ENCODE measurements around the gene PTPN12. TPM values are rescaled to one million over a fixed set of nuclear protein-coding genes. Genes with fewer than 3 reads are reported as not detected.
"Not testable (repeated sequence)": the region's sequence is repeated elsewhere in the genome, so short reads cannot be mapped to it uniquely, and the experiment has no call there.

PTPN12 gene
- total and polyA plus RNA-seq, 3 experiments from 2014 or later: 4.8 to 12.5 (median 11.3) TPM

GRCh38 chr7:77540993-77541392 lies 3.9 kb downstream of the PTPN12 start:
- peak overlapping the region in 1 of 7 donors; percentile 51 for H3K4me3 Mint-ChIP-seq
- CTCF ChIA-PET; H3K9me3 ChIP-seq (ENCODE audit: low read length); H3K9me3 Mint-ChIP-seq; H3K27ac Mint-ChIP-seq; POLR2A ChIA-PET; H3K27me3 ChIP-seq (ENCODE audit: insufficient read depth, low read length, poor library complexity, severe bottlenecking); H3K27me3 Mint-ChIP-seq; H3K36me3 ChIP-seq (ENCODE audit: insufficient read depth, low read length); H3K27ac ChIP-seq (ENCODE audit: low read depth, low read length); H3K36me3 Mint-ChIP-seq; H3K4me1 ChIP-seq (ENCODE audit: insufficient read depth, low read length); DNase-seq; H3K4me3 ChIP-seq (ENCODE audit: low read length): not testable (repeated sequence)
- peaks cover 36 to 59% (median 52%) of the 10 kb centered on the region in 3 donors for H3K4me1 Mint-ChIP-seq

GRCh38 chr7:77542409-77542808 lies 5.3 kb downstream of the PTPN12 start:
- Histone ChIP-seq H3K9me3 (ENCODE audit: low read length) (no peaks in the 10 kb centered on the region), H3K27ac (ENCODE audit: low read depth, low read length) (no peak overlapping the region), H3K27me3 (ENCODE audit: insufficient read depth, low read length, poor library complexity, severe bottlenecking) (no peaks in the 10 kb centered on the region), H3K4me3 (ENCODE audit: low read length) (no peak overlapping the region), H3K36me3 (ENCODE audit: insufficient read depth, low read length) (no peaks in the 10 kb centered on the region), H3K4me1 (ENCODE audit: insufficient read depth, low read length) (peaks cover 8% of the 10 kb centered on the region)
- Mint-ChIP-seq H3K9me3 (no peaks in the 10 kb centered on the region), H3K27me3 (no peaks in the 10 kb centered on the region), H3K36me3 (peaks cover 0 to 4% (median 0%) of the 10 kb centered on the region in 3 donors), H3K27ac (peak overlapping the region in 5 of 8 donors; percentile 1 to 46 (median 3)), H3K4me3 (no peak overlapping the region), H3K4me1 (peaks cover 40 to 58% (median 57%) of the 10 kb centered on the region in 3 donors)
- no peak for DNase-seq
- POLR2A ChIA-PET: no interaction called here
- CTCF ChIA-PET: interaction anchor here (1.0 to 1.8 kb wide), 3 partner anchors 14 to 153 kb away, joined by 3 to 5 read pairs (median 3); partner anchors contain the start of gene RSBN1L

- no peak for DNase-seq
- POLR2A ChIA-PET: no interaction called here
- CTCF ChIA-PET: interaction anchor here (1.0 to 1.8 kb wide), 2 partner anchors 13 to 30 kb away, joined by 3 to 5 read pairs; no protein-coding TSS in a partner anchor
Observed at GRCh38 chr7:77542895-77543294, 5.8 kb downstream of the PTPN12 start.

DNA sequence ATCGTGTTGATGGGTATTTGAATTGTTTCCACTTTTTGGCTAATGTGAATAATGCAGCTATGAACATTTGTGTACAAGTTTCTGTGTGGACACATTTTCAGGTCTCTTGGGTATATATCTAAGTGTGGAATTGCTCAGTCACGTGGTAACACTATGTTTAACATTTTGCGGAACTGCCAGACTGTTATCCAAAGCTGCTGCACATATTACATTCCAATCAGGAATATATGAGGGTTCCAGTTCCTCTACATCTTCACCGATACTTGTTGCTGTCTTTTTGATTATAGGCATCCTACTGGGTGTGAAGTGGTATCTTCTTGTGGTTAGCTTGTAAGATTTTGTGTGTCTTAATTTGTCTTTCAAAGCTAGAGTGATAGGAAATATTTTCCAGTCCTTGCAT lies 6.8 kb downstream of the PTPN12 start:
- peaks cover 46 to 63% (median 58%) of the 10 kb centered on the region in 3 donors for H3K4me1 Mint-ChIP-seq
- ChIA-PET POLR2A (no interaction called here), CTCF (interaction anchor here (1.8 kb wide), 1 partner anchor 12 kb away, joined by 5 read pairs; no protein-coding TSS in a partner anchor)

More at GRCh38 chr7:77542895-77543294, 5.8 kb downstream of the PTPN12 start:
- Histone ChIP-seq H3K36me3 (ENCODE audit: insufficient read depth, low read length) (no peaks in the 10 kb centered on the region), H3K27ac (ENCODE audit: low read depth, low read length) (no peak overlapping the region), H3K4me3 (ENCODE audit: low read length) (no peak overlapping the region), H3K27me3 (ENCODE audit: insufficient read depth, low read length, poor library complexity, severe bottlenecking) (no peaks in the 10 kb centered on the region), H3K9me3 (ENCODE audit: low read length) (no peaks in the 10 kb centered on the region), H3K4me1 (ENCODE audit: insufficient read depth, low read length) (peaks cover 10% of the 10 kb centered on the region)
- H3K4me1 Mint-ChIP-seq: peaks cover 45 to 63% (median 62%) of the 10 kb centered on the region in 3 donors
- H3K4me3 Mint-ChIP-seq: no peak overlapping the region
- peaks cover 0 to 3% (median 0%) of the 10 kb centered on the region in 3 donors for H3K36me3 Mint-ChIP-seq
- peak overlapping the region in 4 of 8 donors; percentile 1 to 58 (median 20) for H3K27ac Mint-ChIP-seq
- H3K27me3 Mint-ChIP-seq: no peaks in the 10 kb centered on the region
- H3K9me3 Mint-ChIP-seq: no peaks in the 10 kb centered on the region

GRCh38 chr7:77544518-77544917 lies 7.4 kb downstream of the PTPN12 start:
- peaks cover 21% of the 10 kb centered on the region for H3K4me1 ChIP-seq (ENCODE audit: insufficient read depth, low read length)
- no peaks in the 10 kb centered on the region for H3K9me3 ChIP-seq (ENCODE audit: low read length)
- no peak overlapping the region for H3K4me3 ChIP-seq (ENCODE audit: low read length)
- no peak for DNase-seq
- Mint-ChIP-seq H3K9me3 (no peaks in the 10 kb centered on the region), H3K4me3 (no peak overlapping the region), H3K4me1 (peaks cover 47 to 62% (median 52%) of the 10 kb centered on the region in 3 donors), H3K36me3 (no peaks in the 10 kb centered on the region), H3K27me3 (no peaks in the 10 kb centered on the region), H3K27ac (no peak overlapping the region)
- POLR2A ChIA-PET: no interaction called here
- H3K27me3 ChIP-seq (ENCODE audit: insufficient read depth, low read length, poor library complexity, severe bottlenecking): no peaks in the 10 kb centered on the region
- CTCF ChIA-PET: no interaction called here
- no peak overlapping the region for H3K27ac ChIP-seq (ENCODE audit: low read depth, low read length)
- H3K36me3 ChIP-seq (ENCODE audit: insufficient read depth, low read length): no peaks in the 10 kb centered on the region

More for the DNA sequence above, 6.8 kb downstream of the PTPN12 start:
- Mint-ChIP-seq H3K27ac (no peak overlapping the region), H3K9me3 (no peaks in the 10 kb centered on the region), H3K36me3 (no peaks in the 10 kb centered on the region), H3K4me3 (no peak overlapping the region), H3K27me3 (no peaks in the 10 kb centered on the region)
- H3K27me3 ChIP-seq (ENCODE audit: insufficient read depth, low read length, poor library complexity, severe bottlenecking): no peaks in the 10 kb centered on the region
- H3K27ac ChIP-seq (ENCODE audit: low read depth, low read length): no peak overlapping the region
- H3K4me1 ChIP-seq (ENCODE audit: insufficient read depth, low read length): peaks cover 20% of the 10 kb centered on the region
- no peak overlapping the region for H3K4me3 ChIP-seq (ENCODE audit: low read length)
- H3K36me3 ChIP-seq (ENCODE audit: insufficient read depth, low read length): no peaks in the 10 kb centered on the region
- DNase-seq: no peak
- H3K9me3 ChIP-seq (ENCODE audit: low read length): no peaks in the 10 kb centered on the region

GRCh38 chr7:77548206-77548605 lies 11.1 kb downstream of the PTPN12 start:
- CTCF ChIA-PET: interaction anchor here (1.5 kb wide), 1 partner anchor 9 kb away, joined by 4 read pairs; no protein-coding TSS in a partner anchor

GRCh38 chr7:77549106-77549870 lies 12.2 kb downstream of the PTPN12 start:
- Histone ChIP-seq H3K9me3 (ENCODE audit: low read length) (no peaks in the 10 kb centered on the region), H3K27me3 (ENCODE audit: insufficient read depth, low read length, poor library complexity, severe bottlenecking) (no peaks in the 10 kb centered on the region), H3K4me3 (ENCODE audit: low read length) (no peak overlapping the region), H3K27ac (ENCODE audit: low read depth, low read length) (no peak overlapping the region), H3K4me1 (ENCODE audit: insufficient read depth, low read length) (peaks cover 13% of the 10 kb centered on the region), H3K36me3 (ENCODE audit: insufficient read depth, low read length) (no peaks in the 10 kb centered on the region)
- CTCF ChIA-PET: no interaction called here
- no peak overlapping the region for H3K4me3 Mint-ChIP-seq
- DNase-seq: no peak
- H3K27me3 Mint-ChIP-seq: no peaks in the 10 kb centered on the region
- peaks cover 0 to 8% (median 3%) of the 10 kb centered on the region in 5 donors for H3K9me3 Mint-ChIP-seq
- POLR2A ChIA-PET: interaction anchor here (0.6 to 0.9 kb wide), 2 partner anchors 18 to 32 kb away, joined by 3 read pairs; no protein-coding TSS in a partner anchor
- H3K27ac Mint-ChIP-seq: peak overlapping the region in 1 of 8 donors; percentile 80
- peaks cover 25 to 34% (median 29%) of the 10 kb centered on the region in 3 donors for H3K4me1 Mint-ChIP-seq
- peaks cover 3 to 6% (median 4%) of the 10 kb centered on the region in 3 donors for H3K36me3 Mint-ChIP-seq

More at GRCh38 chr7:77548206-77548605, 11.1 kb downstream of the PTPN12 start:
- H3K4me3 Mint-ChIP-seq: no peak overlapping the region
- H3K36me3 ChIP-seq (ENCODE audit: insufficient read depth, low read length): no peaks in the 10 kb centered on the region
- no peaks in the 10 kb centered on the region for H3K27me3 ChIP-seq (ENCODE audit: insufficient read depth, low read length, poor library complexity, severe bottlenecking)
- peaks cover 0 to 2% (median 1%) of the 10 kb centered on the region in 3 donors for H3K36me3 Mint-ChIP-seq
- peaks cover 35 to 43% (median 36%) of the 10 kb centered on the region in 3 donors for H3K4me1 Mint-ChIP-seq
- peaks cover 0 to 3% (median under 1%) of the 10 kb centered on the region in 5 donors for H3K9me3 Mint-ChIP-seq
- POLR2A ChIA-PET: no interaction called here
- H3K4me3 ChIP-seq (ENCODE audit: low read length): no peak overlapping the region
- H3K27ac Mint-ChIP-seq: peak overlapping the region in 1 of 8 donors; percentile 5
- peak in 1 of 5 donors; percentile 3 for DNase-seq
- no peaks in the 10 kb centered on the region for H3K9me3 ChIP-seq (ENCODE audit: low read length)
- peaks cover 18% of the 10 kb centered on the region for H3K4me1 ChIP-seq (ENCODE audit: insufficient read depth, low read length)
- H3K27ac ChIP-seq (ENCODE audit: low read depth, low read length): no peak overlapping the region
- H3K27me3 Mint-ChIP-seq: no peaks in the 10 kb centered on the region

DNA sequence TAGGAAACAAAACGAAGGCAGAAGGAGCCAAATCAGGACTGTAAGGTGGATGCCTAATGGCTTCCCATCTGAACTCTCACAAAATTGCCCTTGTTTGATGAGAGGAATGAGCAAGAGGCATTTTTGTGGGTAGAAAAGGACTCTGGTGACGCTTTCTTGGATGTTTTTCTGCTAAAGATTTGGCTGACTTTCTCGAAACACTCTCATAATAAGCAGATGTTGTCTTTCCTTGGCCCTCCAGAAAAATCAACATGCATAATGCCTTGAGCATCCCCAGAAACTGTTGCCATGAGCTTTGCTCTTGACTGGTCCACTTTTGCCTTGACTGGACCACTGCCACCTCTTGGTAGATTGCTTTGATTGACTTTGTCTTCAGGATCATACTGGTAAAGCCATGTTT lies 13.5 kb downstream of the PTPN12 start:
- POLR2A ChIA-PET: no interaction called here
- Histone ChIP-seq H3K4me3 (ENCODE audit: low read length) (no peak overlapping the region), H3K36me3 (ENCODE audit: insufficient read depth, low read length) (no peaks in the 10 kb centered on the region), H3K9me3 (ENCODE audit: low read length) (no peaks in the 10 kb centered on the region), H3K27me3 (ENCODE audit: insufficient read depth, low read length, poor library complexity, severe bottlenecking) (no peaks in the 10 kb centered on the region), H3K4me1 (ENCODE audit: insufficient read depth, low read length) (peaks cover 13% of the 10 kb centered on the region), H3K27ac (ENCODE audit: low read depth, low read length) (no peak overlapping the region)
- H3K9me3 Mint-ChIP-seq: peaks cover 0 to 8% (median 3%) of the 10 kb centered on the region in 5 donors
- no peak overlapping the region for H3K27ac Mint-ChIP-seq
- H3K36me3 Mint-ChIP-seq: peaks cover 7 to 11% (median 10%) of the 10 kb centered on the region in 3 donors
- no peaks in the 10 kb centered on the region for H3K27me3 Mint-ChIP-seq
- CTCF ChIA-PET: no interaction called here
- peaks cover 20 to 36% (median 33%) of the 10 kb centered on the region in 3 donors for H3K4me1 Mint-ChIP-seq
- H3K4me3 Mint-ChIP-seq: no peak overlapping the region
- no peak for DNase-seq
